Cardiac fibroblast (primary cell): ENCODE data around the gene ZNF107.
"Not testable (repeated sequence)": the region's sequence is repeated elsewhere in the genome, so short reads cannot be mapped to it uniquely, and the experiment has no call there.

Experiments
- DNase-seq, 2 donors: peaks; one replicate each; pipeline versions ENCODE4 v3.0.0 to v3.0.0-alpha.2; 2010; ENCODE audit warnings: low read depth in 2 of 2
- H3K4me3 ChIP-seq, 2 donors: replicated peaks in 1 of 2; 1 replicate in 1 of 2; 2 replicates in 1 of 2; pipeline ENCODE4 v1.5.1; 2011; ENCODE audit warnings: low read depth in 2 of 2, low read length in 2 of 2, mild to moderate bottlenecking in 2 of 2, moderate library complexity in 1 of 2
- TF ChIP-seq, protein P1 (sequence below): IDR thresholded peaks from one replicate; pipeline ENCODE4 v1.5.1; 2011; ENCODE audit warnings: low read depth, mild to moderate bottlenecking, low read length, inconsistent platforms

Gene ZNF107

DNA sequence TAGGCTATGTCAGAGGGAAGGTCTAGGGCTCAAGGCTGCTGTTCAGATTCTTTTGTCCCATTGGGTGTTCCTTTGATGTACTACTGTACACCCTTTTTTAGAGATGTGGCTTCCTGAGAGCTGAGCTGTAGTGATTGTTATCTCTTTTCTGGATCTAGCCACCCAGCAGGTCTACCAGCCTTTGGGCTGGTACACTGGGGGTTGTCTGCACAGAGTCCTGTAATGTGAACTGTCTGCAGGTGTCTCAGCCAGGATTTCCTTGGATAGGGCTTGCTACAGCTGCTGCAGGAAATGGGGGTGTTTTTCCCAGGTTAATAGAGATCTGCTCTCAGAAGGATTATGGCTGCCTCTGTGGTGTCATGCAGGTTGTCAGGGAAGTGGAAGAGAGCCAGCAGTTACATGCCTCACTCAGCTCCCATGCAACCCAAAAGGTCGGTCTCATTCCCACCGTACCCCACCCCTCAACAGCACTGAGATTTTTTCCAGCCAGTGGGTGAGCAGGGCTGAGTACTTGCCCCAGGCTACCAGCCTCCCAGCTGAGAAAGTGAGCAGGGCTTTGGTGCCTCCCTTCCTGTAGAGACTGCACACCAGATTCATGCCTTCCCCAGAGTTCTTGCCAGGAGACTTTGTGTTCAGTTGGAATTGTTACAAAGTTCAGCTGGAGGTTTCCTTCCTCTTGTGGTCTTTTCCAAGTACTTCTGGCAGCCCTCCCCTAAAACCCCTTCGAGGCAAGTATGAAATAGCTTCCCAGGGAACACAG lies 63.3 kb downstream of the ZNF107 start:
- DNase-seq: no peak
- TF ChIP-seq, protein P1, sequence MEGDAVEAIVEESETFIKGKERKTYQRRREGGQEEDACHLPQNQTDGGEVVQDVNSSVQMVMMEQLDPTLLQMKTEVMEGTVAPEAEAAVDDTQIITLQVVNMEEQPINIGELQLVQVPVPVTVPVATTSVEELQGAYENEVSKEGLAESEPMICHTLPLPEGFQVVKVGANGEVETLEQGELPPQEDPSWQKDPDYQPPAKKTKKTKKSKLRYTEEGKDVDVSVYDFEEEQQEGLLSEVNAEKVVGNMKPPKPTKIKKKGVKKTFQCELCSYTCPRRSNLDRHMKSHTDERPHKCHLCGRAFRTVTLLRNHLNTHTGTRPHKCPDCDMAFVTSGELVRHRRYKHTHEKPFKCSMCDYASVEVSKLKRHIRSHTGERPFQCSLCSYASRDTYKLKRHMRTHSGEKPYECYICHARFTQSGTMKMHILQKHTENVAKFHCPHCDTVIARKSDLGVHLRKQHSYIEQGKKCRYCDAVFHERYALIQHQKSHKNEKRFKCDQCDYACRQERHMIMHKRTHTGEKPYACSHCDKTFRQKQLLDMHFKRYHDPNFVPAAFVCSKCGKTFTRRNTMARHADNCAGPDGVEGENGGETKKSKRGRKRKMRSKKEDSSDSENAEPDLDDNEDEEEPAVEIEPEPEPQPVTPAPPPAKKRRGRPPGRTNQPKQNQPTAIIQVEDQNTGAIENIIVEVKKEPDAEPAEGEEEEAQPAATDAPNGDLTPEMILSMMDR: no peak
- no peak overlapping the region for H3K4me3 ChIP-seq

DNA sequence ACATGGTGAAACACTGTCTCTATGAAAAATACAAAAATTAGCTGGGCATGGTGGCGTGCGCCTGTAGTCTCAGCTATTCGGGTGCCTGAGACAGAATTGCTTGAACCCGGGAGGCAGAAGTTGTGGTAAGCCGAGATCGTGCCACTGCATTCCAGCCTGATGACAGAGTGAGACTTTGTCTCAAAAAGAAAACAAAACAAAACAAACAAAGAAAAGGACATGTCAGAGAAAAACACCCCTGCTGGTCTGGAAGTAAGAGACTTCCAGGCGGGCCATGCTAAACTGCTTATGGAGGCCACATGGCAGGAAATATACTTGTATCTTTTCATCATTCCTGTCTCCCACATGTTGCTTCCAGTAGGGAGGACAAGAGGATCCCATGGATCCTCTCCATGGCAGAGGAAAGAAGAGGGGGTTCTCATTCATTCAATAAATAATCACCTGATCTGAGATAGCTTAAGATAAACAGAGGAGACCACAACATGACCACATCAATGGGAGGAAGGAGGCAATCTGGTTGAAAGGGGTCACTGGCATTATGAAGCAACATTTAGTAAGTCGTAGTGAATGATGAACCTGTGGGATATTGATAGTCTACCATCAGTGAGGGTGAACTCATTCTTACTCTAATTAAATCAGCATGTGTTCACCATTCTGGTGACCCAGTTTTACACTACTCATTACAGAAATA lies 67.8 kb downstream of the ZNF107 start:
- TF ChIP-seq, protein P1: no peak
- no peak overlapping the region for H3K4me3 ChIP-seq
- DNase-seq: no peak

DNA sequence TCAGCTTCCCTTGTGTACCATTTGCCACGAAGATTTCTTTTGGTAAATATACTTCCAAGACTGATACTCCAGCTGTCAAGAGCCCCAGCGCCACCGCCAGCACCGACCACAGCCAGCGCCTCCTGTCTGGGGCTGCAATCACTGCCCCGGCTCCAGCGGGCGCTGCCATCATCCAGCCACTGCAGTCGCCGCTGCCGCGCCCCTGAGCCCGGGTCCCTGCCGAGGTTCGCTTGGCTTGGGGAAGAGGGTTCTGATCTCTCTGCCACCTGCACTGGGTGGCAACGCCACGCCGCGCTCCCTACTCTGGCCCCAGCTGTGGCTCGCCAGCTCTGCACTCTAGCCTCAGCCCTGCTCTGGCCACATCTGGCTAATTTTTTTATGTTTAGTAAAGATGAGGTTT lies 70.6 kb downstream of the ZNF107 start:
- no peak for DNase-seq
- no peak overlapping the region for H3K4me3 ChIP-seq
- TF ChIP-seq, protein P1: no peak

DNA sequence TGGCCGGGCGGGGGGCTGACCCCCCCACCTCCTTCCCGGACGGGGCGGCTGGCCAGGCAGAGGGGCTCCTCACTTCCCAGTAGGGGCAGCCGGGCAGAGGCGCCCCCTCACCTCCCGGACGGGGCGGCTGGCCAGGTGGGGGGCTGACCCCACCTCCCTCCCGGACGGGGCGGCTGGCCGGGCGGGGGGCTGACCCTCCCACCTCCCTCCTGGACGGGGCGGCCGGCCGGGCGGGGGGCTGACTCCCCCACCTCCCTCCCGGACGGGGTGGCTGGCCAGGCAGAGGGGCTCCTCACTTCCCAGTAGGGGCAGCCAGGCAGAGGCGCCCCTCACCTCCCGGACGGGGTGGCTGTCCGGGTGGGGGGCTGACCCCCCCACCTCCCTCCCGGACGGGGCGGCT lies 72.5 kb downstream of the ZNF107 start:
- not testable (repeated sequence) for DNase-seq, H3K4me3 ChIP-seq

DNA sequence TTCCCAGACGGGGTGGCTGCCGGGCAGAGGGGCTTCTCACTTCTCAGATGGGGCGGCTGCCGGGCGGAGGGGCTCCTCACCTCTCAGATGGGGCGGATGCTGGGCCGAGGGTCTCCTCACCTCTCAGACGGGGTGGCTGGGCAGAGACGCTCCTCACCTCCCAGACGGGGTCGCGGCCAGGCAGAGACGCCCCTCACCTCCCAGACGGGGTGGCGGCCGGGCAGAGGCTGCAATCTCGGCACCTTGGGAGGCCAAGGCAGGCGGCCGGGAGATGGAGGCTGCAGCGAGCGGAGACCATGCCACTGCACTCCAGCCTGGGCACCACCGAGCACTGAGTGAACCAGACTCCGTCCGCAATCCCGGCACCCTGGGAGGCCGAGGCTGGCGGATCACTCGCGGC lies 73.0 kb downstream of the ZNF107 start:
- not testable (repeated sequence) for DNase-seq, H3K4me3 ChIP-seq

DNA sequence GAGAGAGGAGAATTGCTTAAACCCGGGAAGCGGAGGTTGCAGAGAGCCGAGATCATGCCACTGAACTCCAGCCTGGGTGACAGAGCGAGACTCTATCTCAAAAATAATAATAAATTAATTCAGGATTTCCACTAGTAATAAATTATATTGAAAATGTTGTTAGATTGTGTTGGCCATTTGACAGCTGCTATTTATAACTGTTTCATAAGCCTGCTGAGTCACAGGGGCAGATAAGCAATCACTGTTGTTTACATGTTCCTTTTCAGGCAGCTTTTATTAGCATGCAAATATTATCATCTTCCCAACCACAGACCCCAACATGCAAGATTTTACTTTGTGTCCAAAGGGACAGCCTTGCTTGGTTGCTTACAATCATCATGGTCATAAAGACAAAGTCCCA lies 78.7 kb downstream of the ZNF107 start:
- H3K4me3 ChIP-seq: no peak overlapping the region
- peak in 1 of 2 donors; percentile 6 for DNase-seq
- TF ChIP-seq, protein P1: no peak

DNA sequence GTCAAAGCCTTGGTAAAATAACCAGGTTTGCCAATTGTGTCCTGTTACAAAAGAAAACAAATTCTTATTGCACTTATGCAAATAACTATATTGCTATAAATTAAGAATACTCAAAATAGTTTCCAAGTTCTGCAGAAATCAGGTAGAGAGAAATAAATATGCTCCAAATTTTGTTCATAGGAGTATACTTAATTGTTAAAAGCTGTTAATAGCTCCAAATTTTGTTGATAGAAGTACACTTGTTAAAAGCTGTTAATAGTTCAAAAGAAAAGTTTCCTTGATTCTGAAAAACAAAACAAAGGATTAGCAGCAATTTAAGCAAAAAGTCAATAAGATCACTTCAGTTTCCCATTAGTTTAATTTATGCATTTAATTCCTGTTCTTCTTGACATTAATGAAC lies 81.9 kb downstream of the ZNF107 start:
- no peak for DNase-seq
- no peak overlapping the region for H3K4me3 ChIP-seq
- TF ChIP-seq, protein P1: no peak

DNA sequence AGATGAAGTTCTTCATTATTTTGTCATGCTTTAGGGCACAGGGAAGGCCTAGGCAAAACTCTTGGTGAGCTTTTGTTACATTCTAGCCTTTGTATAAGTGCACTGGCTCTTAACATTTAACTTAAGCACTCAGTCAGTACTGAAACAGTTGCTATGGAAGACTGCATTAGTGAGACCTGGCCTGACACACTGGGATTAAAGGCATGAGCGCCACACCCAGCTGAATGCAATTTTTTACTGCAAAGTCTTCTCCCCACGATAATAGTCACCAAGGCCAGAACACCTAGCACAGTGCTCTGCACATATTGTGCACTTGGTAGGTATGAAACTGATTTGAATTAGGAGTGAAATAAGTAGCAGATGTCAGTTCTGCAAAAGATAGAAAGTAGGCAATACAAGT lies 87.1 kb downstream of the ZNF107 start:
- H3K4me3 ChIP-seq: no peak overlapping the region
- DNase-seq: no peak
- TF ChIP-seq, protein P1: no peak
